ENCODE results near the gene RNF121.
A peak's percentile ranks its signal among the peaks of the same experiment; 100 is the strongest.
"Not testable (repeated sequence)": the region's sequence is repeated elsewhere in the genome, so short reads cannot be mapped to it uniquely, and the experiment has no call there.

Gene RNF121

DNA sequence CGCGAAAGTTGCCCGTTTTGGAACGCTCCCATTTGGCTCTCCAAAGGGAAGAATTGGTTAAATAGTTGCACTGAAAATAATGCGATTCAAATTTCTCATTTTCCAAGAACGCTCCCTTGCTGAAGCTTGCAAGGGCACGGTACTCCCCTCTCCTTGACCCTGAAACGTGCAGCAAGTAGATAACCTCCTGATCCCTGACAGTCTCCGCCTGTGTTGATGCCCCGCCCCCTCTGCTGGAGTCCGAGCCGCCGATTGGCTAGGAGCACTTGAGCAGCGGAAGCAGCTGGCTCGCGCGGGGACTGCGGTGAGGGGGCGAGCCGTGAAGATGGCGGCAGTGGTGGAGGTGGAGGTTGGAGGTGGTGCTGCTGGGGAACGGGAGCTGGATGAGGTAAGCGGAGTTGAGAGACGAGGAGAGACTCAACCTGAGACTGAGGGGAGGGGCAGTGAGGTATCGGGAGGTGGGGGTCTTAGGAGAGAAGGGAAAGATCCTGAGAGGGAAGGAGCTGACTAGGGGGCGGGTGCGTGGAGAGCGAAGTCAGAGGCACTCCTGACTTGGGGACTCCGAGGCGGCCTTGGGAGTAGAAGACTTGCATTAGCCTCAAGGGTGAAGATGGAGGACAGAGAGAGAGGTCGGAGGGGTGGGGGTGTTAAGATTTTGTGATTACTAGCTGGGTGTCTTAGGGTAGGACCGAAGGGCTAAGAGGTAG lies at the start of gene RNF121:
Gene RNF121, plus strand, starts transcription at position 310 of the 707 bp plus-strand sequence. Its CDS starts 16 bp downstream, at position 326.
- DNase-seq, result peak; percentile 95

DNA sequence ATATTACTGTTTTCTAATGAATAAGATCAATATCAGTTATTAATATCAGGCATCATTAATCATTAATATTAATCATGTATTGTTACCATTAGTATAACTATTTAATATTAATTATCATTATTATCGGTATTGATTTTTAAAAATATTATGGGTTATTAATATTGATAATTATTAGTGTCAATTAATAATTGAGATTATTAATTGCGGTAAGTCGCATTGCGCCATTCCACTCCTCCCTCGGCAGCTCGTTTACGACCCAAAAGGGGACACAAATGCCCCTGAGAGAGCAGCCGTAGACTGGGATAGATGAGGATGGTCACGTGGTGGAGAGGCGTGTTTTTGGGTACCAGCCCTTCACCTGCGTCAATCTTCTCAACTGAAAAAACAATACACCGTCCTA lies 43.0 kb upstream of the RNF121 start:
- not testable (repeated sequence) for DNase-seq

DNA sequence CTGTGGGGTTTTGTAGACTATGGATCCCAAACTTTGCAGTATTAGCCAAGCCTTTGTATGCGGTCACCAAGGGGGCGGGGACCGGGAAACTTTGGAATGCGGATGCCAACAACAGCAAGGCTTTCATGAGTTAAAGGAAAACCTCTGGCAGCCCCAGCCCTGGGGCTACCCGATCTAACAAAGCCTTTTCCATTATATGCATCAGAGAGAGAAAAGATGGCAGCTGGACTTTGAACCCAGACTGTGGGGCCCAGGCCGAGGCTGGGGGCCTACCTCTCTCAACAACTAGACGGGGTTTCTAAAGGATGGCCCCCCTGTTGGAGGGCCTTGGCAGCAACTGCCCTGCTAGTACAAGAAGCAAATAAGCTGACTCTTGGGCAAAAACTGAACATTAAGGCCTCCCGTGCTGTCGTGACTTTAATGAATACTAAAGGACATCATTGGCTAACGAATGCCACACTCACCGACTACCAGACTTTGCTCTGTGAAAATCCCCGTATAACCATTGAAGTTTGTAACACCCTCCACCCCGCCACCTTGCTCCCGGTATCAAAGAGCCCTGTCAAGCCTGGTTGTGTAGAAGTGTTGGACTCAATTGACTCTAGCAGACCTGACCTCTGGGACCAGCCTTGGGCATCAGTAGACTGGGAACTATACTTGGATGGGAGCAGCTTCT lies 40.4 kb upstream of the RNF121 start:
- not testable (repeated sequence) for DNase-seq

GRCh38 chr11:71889181-71889872 lies 39.5 kb upstream of the RNF121 start:
- not testable (repeated sequence) for DNase-seq

DNA sequence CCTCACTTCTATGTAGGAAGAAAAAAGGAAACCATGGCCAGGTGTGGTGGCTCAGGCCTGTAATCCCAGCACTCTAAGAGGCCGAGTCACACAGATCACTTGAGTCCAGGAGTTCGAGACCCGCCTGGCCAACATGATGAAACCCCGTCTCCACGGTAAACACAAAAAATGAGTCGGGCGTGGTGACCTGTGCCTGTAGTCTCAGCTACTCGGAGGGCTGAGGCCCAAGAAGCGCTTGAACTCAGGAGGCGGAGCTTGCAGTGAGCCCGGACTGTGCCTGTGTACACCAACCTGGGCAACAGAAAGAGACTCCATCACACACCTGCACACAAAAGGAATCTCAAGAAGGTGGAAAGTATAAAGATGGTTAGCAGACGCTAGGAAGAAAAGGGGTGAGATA lies 32.9 kb upstream of the RNF121 start:
- no peak for DNase-seq

DNA sequence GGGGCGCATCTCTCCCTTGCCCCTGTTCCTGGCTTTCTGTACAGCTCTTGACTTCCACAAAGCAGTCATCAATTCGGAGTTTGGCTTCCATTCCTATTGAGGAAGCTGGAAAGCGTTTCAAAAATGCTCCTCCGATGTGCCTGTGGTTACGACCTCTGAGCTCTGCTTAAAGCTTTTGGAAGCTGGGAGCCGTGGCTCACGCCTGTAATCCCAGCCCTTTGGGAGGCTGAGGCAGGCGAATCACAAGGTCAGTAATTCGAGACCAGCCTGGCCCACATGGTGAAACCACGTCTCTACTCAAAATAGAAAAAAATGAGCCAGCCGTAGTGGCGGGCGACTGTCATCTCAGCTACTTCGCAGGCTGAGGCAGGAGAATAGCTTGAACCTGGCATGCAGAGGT lies 27.7 kb upstream of the RNF121 start:
- DNase-seq, result not testable (repeated sequence)

DNA sequence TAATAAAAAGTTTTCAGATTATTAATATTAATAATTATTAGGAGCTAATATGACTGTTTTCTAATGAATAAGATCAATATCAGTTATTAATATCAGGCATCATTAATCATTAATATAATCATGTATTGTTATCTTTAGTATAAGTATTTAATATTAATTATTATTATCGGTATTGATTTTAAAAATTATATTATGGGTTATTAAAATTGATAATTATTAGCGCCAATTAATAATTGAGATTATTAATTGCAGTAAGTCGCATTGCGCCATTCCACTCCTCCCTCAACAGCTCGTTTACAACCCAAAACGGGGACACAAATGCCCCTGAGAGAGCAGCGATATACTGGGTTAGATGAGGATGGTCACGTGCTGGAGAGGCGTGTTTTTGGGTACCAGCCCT lies 20.6 kb upstream of the RNF121 start:
- no peak for DNase-seq

GRCh38 chr11:71910775-71911174 lies 18.1 kb upstream of the RNF121 start:
- not testable (repeated sequence) for DNase-seq

GRCh38 chr11:71911321-71911985 lies 17.4 kb upstream of the RNF121 start:
- not testable (repeated sequence) for DNase-seq

DNA sequence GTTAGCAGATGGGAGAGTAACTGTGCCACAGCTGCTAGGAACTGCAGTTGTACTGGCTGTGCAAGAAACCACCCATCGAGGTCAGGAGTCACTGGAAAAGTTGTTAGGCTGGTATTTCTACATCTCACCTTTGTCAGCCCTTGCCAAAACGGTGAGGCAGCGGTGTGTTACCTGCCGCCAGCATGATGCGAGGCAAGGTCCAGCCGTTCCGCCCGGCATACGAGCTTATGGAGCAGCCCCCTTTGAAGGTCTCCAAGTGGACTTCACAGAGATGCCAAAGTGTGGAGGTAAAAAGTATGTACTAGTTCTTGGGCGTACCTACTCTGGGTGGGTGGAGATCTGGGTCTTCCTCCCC lies 16.9 kb upstream of the RNF121 start:
- DNase-seq, result not testable (repeated sequence)

GRCh38 chr11:71913756-71914526 lies 14.9 kb upstream of the RNF121 start:
- DNase-seq, result no peak

DNA sequence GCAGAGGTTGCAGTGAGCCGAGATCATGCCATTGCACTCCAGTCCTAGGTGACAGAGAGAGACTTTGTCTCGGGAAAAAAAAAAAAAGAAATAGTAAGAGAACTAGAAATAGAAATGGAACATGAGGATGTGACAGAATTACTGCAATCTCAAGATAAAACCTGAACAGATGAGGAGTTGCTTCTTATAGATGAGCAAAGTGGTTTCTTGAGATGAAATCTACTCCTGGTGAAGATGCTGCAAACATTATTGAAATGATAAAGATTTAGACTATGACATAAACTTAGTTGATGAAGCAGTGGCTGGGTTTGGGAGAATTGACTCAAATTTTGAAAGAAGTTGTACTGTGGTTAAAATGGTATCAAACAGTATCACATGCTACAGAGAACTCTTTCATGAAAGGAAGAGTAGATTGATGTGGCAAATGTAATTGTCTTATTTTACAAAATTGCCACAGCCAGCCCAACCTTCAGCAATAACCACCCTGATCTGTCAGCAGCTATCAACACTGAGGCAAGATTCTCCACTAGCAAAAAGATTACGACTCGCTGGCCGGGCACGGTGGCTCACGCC lies 14.1 kb upstream of the RNF121 start:
- no peak for DNase-seq

- DNase-seq, result no peak
Observed at GRCh38 chr11:71917646-71918140, 11.2 kb upstream of the RNF121 start.

DNA sequence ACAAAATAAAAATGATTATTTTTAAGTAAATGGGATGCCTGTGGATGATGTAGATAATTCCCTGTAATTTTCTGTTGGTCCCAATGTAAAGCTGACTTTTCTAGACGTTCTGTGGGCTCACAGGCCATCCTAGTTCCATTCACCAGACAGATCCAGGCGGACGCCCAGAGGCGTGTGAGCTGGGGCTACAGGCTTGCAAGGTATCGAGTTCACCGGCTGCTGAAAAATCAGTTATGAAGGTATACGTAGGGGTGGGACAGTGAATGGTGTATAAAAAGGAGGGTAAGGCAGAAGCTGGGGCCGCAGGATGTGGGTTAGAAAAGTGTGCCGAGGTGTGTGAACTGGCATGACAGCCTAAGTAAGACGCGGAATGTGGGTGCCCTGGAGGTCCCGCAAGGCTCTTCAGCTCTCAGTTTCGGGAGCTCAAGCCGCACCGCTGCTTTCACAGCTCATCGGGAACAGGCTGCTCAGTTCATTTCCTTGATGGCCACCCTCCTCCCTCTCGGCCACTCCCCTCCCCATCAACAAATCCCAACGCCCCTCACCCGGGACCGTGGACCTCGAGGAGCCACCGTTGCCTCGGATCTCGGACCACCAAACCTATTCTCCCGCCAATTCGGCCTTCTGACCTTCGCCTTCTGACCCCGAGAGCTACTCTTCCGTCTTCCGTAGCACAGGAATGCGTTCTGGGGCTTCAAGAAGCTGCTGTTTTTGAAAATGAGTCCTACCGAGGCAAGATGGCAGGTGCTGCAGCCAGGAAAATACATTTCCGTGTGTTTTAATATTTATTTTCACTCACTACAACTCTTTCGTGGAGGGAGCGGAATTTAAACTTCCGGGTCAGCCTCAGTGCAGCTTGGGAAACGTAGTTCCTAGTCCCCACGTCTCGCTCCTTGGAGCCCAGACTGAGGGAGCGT lies 768 bp upstream of the RNF121 start, which contains the start of gene XNDC1N:
Gene XNDC1N, minus strand, starts transcription at position 775 of the 917 bp plus-strand sequence. CDS start 5,241 bp downstream, outside the sequence.
- peak; percentile 86 for DNase-seq

DNA sequence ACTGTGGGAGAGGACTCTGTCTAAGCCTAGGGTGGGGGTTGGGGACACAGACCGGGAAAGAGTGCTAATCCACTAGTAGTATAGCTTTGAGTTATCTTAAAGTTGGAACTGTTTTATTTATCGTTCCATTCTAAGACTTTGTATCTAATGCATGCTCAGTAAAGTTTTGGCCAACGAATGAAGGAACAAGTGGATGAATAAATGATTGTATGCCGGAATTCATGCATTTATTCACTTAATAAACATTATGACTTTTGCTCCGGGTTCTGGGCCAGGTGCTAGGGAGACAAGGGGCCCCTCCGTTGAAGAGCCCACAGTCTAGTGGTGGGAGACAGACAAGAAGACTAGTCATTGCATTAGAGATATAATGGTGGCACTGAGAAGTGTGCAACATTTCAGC lies 645 bp downstream of the RNF121 start:
- no peak for DNase-seq

DNA sequence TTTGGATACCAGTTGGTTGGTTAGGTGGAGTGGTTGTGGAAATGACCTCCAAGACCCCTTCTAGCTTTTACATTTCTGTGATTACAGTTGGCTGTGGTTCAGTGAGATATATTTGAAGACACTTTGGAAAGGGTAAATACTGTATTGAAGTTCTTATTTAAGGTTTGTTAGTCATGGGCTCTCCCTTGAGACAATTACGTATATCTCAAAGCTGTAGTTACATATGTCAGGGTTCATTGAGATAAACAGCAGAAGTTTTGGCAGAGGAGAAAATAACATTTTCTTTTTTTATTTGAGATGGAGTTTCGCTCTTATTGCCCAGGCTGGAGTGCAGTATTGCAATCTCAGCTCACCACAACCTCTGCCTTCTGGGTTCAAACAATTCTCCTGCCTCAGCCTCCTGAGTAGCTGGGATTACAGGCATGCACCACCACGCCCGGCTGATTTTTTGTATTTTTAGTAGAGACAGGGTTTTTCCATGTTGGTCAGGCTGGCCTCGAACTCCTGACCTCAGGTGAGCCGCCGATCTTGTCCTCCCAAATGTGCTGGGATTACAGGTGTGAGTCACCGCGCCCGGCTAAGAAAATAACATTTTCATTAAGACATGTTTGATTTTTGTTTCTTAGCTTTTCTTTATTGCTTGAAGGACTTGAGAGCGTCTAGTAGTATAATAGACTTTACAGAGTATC lies 1.9 kb downstream of the RNF121 start:
- DNase-seq, result no peak

- no peak for DNase-seq
Observed at GRCh38 chr11:71931245-71931602, 2.4 kb downstream of the RNF121 start.

DNA sequence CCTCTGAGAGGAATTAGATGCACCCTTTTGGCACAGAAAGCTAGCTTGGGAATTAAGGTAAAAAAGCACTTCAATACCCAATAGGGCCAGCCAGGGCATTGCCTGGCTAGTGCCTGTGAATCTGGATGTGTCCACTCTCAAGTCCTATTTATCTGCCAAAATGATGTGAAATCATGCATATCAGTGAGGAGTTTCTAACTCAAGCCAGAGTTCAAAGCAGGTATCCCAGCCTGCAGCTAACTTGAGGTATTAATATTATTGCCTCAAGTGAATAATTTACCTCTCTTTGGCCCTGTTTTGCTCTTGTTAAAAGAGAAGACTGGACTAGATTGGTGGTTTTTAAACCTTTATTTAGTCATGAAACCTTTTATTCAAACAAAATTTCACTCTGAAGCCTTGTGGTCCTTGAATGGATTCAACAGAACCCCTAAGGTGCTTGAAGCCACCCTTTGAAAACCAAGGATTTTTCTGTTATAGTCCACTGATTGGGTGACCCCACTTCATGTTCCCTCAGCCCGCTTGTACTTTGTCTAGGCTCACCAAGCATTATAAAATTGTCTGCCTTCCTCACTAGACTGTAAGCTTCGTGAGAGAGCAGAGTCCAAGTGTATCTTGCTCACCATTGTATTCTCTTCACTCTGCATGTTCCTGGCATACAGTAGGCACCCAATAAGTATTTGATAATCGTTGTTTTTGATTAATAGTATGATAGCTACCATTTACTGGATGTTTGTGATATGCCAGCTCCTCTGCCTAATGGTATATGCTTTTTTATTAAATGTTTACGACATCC lies 4.5 kb downstream of the RNF121 start:
- DNase-seq, result no peak

- no peak for DNase-seq
Observed at GRCh38 chr11:71934213-71934612, 5.4 kb downstream of the RNF121 start.

Data from COR-L47 (cell line).